ENCODE measurements around the gene CCDC89.

DNA sequence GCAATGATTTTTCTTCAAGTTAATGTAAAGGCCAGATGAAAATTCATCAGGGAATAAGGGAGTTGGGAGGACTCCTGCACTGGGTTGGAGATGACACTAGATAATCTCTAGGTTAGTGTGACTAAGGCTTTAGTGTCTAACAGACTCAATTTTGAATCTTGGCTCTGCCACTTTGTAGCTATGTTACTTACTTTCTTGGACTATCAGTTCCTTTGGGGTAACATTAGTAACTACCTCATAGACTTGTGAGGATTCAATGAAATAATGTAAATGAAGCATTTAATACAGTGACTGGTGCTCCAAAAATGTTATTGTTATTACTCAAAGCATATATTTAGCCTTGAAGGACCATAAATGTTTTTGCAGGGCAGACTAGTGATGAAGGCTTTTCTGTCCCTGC lies 9.6 kb upstream of the CCDC89 start:
- TF ChIP-seq EP300 (IDR thresholded peaks at IDR 0.05; ENCODE audit: borderline replicate concordance) (no peak), MAX (IDR thresholded peaks at IDR 0.05) (no peak), YY1 (IDR thresholded peaks at IDR 0.05; ENCODE audit: low read depth) (no peak), TAF1 (IDR thresholded peaks at IDR 0.05; ENCODE audit: low read depth) (no peak), RAD21 (IDR thresholded peaks at IDR 0.05; ENCODE audit: low read depth) (no peak), REST (IDR thresholded peaks at IDR 0.05; ENCODE audit: low read depth) (no peak), NFIC (IDR thresholded peaks at IDR 0.05) (no peak), EGR1 (IDR thresholded peaks at IDR 0.05) (no peak), CEBPB (IDR thresholded peaks at IDR 0.05) (no peak), FOXM1 (IDR thresholded peaks at IDR 0.05; ENCODE audit: borderline replicate concordance, low read depth) (no peak), CREB1 (IDR thresholded peaks at IDR 0.05; ENCODE audit: low read depth) (no peak), TEAD4 (IDR thresholded peaks at IDR 0.05) (no peak), ZBTB7A (IDR thresholded peaks at IDR 0.05; ENCODE audit: low read depth) (no peak)
- TF ChIP-seq, protein P1, sequence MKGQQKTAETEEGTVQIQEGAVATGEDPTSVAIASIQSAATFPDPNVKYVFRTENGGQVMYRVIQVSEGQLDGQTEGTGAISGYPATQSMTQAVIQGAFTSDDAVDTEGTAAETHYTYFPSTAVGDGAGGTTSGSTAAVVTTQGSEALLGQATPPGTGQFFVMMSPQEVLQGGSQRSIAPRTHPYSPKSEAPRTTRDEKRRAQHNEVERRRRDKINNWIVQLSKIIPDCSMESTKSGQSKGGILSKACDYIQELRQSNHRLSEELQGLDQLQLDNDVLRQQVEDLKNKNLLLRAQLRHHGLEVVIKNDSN (IDR thresholded peaks at IDR 0.05): no peak
